Measurements from ENCODE around the gene OXTR. TPM values are rescaled to one million over a fixed set of nuclear protein-coding genes. Genes with fewer than 3 reads are reported as not detected.
A peak's percentile ranks its signal among the peaks of the same experiment; 100 is the strongest.

Gene OXTR
- total RNA-seq, 3 donors from 2014 or later: 0.19 to 0.70 (median 0.52) TPM

GRCh38 chr3:8767667-8768363 lies 1.6 kb downstream of the OXTR start:
- peak; percentile 72 for ATAC-seq
- peak; percentile 51 to 59 (median 52) for DNase-seq
- no peaks in the 10 kb centered on the region for H3K36me3 ChIP-seq (ENCODE audit: low read depth)
- H3K4me1 ChIP-seq (ENCODE audit: low read depth): peaks cover 19% of the 10 kb centered on the region
- intact Hi-C loops (cut with DNase I, micrococcal nuclease): no loop called here
- H3K9me3 ChIP-seq: no peaks in the 10 kb centered on the region
- no peak overlapping the region for H3K4me3 ChIP-seq
- TF ChIP-seq, protein P1, sequence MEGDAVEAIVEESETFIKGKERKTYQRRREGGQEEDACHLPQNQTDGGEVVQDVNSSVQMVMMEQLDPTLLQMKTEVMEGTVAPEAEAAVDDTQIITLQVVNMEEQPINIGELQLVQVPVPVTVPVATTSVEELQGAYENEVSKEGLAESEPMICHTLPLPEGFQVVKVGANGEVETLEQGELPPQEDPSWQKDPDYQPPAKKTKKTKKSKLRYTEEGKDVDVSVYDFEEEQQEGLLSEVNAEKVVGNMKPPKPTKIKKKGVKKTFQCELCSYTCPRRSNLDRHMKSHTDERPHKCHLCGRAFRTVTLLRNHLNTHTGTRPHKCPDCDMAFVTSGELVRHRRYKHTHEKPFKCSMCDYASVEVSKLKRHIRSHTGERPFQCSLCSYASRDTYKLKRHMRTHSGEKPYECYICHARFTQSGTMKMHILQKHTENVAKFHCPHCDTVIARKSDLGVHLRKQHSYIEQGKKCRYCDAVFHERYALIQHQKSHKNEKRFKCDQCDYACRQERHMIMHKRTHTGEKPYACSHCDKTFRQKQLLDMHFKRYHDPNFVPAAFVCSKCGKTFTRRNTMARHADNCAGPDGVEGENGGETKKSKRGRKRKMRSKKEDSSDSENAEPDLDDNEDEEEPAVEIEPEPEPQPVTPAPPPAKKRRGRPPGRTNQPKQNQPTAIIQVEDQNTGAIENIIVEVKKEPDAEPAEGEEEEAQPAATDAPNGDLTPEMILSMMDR (IDR thresholded peaks at IDR 0.05): no peak

DNA sequence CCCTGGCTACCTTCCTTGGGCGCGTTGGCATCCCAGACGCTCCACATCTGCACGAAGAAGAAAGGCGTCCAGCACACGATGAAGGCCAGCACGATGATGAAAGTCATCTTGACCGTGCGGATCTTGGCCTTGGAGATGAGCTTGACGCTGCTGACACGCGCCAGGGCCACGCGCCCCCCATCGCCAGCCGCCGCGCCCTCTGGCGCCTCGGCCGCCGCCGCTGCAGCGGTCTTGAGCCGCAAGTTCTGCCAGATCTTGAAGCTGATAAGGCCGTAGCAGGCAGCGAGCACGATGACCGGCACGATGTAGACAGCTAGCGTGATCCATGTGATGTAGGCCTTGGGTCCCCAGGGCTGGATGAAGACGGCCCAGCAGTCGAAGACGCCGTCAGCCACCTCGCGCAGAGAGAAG lies 2.2 kb downstream of the OXTR start:
- intact Hi-C loops (cut with DNase I, micrococcal nuclease): no loop called here
- no peaks in the 10 kb centered on the region for H3K36me3 ChIP-seq (ENCODE audit: low read depth)
- no peak overlapping the region for H3K4me3 ChIP-seq
- peaks cover 19% of the 10 kb centered on the region for H3K4me1 ChIP-seq (ENCODE audit: low read depth)
- ATAC-seq (no peak), DNase-seq (no peak)
- no peaks in the 10 kb centered on the region for H3K9me3 ChIP-seq
- TF ChIP-seq, protein P1 (IDR thresholded peaks at IDR 0.05): no peak

DNA sequence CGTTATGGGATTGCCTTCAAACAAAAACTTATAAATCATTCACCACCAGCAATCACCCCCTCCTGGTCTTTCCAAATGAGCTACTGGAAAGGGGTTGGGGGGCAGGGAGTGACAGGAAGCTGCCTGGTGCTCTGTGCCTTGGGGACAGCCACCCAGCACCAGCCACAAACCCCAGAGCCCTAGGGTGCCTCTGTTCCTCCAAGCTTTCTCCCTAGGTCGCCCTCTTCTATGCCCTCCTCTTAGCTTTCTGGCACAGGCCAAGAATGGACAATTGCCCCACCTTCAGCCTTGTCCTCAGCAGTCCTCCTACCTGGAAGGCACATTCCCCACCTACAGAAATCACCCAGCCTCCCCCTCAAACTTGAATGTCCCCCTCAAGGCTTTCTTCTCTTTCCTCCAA lies 3.3 kb downstream of the OXTR start:
- Histone ChIP-seq H3K36me3 (ENCODE audit: low read depth) (no peaks in the 10 kb centered on the region), H3K4me3 (no peak overlapping the region), H3K9me3 (no peaks in the 10 kb centered on the region), H3K4me1 (ENCODE audit: low read depth) (peaks cover 19% of the 10 kb centered on the region)
- DNase-seq (no peak), ATAC-seq (no peak)
- intact Hi-C loops (cut with DNase I, micrococcal nuclease): no loop called here
- TF ChIP-seq, protein P1 (IDR thresholded peaks at IDR 0.05): no peak

DNA sequence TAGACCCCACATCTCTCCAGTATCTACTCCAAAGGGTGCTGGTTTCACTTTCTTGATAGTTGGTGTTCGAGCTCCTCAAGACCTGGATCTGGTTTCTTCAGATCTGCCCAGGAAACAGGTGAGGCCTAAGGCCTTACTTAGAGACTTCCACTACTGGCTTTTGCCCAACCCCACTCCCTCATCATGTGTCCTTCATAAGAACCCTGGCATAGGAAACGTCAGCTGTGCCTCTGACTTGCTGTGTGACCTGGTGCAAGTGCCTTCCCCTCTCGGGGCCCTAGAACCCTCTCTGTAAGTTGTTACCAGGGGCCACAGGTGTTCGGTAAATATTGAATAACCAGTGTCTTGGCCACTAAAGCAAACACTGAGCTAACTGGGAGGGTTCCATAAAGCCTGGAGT lies 3.9 kb downstream of the OXTR start:
- H3K4me1 ChIP-seq (ENCODE audit: low read depth): peaks cover 19% of the 10 kb centered on the region
- DNase-seq: no peak
- intact Hi-C loops (cut with DNase I, micrococcal nuclease): no loop called here
- H3K9me3 ChIP-seq: no peaks in the 10 kb centered on the region
- TF ChIP-seq, protein P1 (IDR thresholded peaks at IDR 0.05): no peak
- ATAC-seq: no peak
- H3K4me3 ChIP-seq: no peak overlapping the region
- H3K36me3 ChIP-seq (ENCODE audit: low read depth): no peaks in the 10 kb centered on the region

GRCh38 chr3:8764528-8764927 lies 4.9 kb downstream of the OXTR start:
- Histone ChIP-seq H3K36me3 (ENCODE audit: low read depth) (no peaks in the 10 kb centered on the region), H3K4me1 (ENCODE audit: low read depth) (peaks cover 19% of the 10 kb centered on the region), H3K9me3 (no peaks in the 10 kb centered on the region), H3K4me3 (no peak overlapping the region)
- DNase-seq: no peak
- TF ChIP-seq, protein P1 (IDR thresholded peaks at IDR 0.05): no peak
- no peak for ATAC-seq
- intact Hi-C loops (cut with DNase I, micrococcal nuclease): no loop called here

All from mucosa of descending colon (tissue), 3 donors.